CD4-positive, alpha-beta T cell treated with Interferon gamma for 1 hour (primary cell): ENCODE results near the gene XKR7.
"Not testable (repeated sequence)": the region's sequence is repeated elsewhere in the genome, so short reads cannot be mapped to it uniquely, and the experiment has no call there.

Experiments
- DNase-seq: peaks from one replicate; pipeline ENCODE4 v3.0.0-alpha.2; 2020

The XKR7 gene

DNA sequence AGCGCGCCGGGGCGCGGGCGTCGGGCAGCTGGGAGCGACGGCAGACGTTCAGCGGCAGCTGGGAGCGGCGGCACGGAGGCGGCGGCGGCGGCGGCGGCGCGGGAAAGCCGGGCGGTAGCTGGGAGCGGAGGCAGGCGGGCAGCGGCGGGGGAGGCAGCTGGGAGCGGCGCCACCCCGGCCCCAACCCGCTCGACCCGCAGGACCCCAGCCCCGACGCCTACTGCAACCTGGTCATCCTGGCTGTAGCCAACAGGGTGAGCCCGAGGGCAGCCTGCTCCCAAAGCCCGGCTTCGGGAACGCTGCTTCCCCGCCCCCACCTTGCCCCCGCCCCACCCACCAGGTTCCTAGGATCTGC is 51.2 kb downstream of the XKR7 start:
- DNase-seq, result no peak

DNA sequence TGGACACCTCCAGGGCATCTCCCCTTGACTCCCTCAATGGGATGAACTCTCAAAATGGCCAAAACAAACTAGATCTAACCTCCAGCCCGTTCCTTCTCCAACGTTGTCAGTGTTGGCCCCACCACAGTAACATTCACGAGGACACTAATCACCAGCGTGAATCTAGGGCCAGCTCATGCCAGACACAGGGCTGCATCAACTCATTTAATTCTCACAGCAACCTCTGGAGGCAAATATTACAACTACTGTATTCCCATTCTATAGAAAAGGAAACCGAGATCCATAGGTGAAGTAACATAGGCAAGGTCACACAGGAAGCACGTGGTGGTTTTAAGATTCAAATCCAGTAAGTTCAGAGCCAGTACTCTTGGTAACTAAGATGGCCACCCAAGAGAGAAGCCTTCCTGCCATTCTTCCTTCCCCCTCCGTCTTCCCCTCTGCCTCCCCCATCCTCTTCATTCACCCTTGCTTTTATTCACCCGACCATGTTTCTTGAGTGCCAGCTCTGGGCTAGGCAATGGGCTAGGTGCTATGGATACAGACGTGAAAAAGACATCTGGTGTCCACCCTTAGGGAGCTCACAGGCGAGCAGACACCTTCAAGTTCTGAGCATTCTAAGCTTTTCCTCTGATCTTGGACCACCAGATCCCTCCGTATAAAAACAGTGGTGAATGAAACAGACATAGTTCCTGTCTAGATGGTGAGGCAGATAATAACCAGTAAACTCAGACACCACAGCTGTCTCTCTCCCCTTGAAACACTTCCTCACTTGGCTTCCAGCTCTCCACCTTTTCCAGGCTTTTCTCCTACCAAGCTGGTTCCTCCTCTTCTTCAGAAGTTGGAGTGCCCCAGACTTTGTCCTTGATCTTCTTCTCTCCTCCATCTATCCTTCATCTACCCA is 51.9 kb downstream of the XKR7 start:
- no peak for DNase-seq

DNA sequence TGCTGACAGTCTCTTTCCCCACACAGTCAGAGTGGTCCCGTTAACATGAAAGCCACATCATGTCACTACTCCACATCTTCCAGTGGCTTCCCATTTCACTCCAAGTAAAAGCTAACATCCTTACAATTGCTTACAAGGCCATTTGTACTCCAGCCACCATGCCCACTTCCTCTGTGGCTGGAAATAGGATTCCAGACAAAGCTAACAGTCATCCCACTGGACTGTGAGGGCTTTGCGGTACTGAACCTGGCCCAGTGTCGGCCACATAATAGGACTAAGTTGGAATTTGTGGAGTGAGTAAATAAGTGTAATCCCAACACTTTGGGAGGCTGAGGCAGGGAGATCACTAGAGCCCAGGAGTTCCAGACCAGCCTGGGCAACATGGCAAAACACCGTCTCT is 53.1 kb downstream of the XKR7 start:
- DNase-seq, result no peak

DNA sequence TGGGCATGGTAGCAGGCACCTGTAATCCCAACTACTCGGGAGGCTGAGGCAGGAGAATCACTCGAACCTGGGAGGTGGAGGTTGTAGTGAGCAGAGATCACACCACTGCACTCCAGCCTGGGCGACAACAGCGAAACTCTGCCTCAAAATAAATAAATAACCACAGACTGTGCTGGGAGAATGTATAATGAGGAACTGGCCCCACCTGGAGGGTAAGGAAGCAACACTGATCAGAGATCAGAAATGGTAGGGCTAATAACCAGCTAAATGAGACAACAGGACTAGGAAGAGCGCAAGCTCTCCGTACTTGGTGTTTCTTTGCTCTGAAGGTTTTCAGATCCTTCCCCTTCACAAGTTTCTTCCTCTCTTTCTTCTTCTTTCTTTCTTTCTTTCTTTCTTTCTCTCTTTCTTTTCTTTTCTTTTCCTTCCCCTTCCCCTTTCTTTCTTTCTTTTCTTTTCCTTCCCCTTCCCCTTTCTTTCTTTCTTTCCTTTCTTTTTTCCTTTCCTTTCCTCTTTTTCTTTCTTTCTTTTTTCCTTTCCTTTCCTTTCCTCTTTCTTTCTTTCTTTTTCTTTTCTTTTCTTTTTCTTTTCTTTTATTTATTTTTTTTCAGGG is 56.8 kb downstream of the XKR7 start:
- no peak for DNase-seq

DNA sequence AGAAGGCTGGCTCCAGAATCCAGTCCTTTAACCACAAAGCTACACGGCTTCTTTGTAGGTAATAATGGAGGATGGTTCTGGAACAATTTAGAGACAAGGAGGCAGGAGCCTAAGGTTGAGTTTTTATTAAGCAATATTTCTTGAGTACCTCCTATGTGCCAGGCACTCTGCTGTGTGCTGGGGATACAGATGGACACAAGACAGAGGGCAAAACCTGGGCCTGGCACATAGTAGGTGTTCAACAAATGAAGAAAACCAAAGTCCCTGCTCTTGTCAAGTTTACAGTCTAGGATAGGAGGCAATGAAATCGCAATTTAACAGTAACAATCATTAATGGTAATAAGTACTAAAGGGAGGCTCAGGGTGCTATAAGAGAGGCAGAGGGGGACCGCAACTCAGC is 59.7 kb downstream of the XKR7 start:
- DNase-seq, result no peak

DNA sequence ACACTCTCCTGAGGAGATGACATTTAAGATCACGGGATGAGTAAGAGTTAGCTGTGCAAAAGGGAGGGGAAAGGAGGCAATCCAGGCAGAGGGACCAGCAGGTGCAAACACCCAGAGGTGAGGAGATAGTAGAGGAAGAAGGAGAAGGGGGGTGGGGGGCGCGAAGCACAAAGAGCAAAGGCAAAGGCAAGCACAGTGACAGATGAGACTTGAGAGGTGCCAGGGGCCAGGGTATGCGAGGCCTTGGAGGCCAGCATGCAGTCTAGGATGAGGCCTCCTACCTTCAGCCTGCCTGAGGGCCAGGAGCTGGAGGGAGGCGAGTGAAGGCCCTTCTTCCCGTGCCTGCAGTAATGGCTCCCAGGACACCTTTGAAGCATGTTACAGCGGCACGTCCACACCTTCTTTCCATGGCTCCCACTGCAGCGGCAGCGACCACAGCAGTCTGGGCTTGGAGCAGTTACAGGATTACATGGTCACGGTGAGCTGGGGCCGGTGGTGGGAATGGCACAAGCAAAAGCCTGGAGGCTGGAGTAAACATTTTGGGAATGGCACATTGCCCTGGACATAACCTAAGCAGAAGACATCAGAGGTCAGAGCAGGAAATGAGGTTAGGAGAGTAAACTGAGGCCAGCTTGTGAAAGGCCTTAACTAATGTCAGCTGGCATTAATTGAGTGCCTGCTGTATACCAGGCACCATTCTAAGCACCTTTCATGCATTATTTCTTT is 60.9 kb downstream of the XKR7 start:
- DNase-seq, result no peak

DNA sequence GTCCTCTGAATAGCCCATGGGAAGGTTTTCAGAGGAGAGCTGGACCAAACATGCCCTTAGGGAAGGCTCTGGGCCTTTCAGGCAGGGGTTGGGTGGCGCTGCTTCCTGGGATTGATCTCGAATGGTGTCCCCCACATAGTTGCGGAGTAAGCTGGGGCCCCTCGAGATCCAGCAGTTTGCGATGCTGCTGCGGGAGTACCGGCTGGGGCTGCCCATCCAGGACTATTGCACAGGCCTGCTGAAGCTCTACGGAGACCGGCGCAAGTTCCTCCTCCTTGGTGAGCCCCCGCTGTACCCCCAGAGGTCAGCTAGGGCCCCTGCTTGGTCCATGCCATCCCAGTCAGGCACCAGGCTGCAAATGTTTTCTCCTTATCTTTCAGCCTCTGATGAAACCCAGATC is 61.6 kb downstream of the XKR7 start:
- no peak for DNase-seq

DNA sequence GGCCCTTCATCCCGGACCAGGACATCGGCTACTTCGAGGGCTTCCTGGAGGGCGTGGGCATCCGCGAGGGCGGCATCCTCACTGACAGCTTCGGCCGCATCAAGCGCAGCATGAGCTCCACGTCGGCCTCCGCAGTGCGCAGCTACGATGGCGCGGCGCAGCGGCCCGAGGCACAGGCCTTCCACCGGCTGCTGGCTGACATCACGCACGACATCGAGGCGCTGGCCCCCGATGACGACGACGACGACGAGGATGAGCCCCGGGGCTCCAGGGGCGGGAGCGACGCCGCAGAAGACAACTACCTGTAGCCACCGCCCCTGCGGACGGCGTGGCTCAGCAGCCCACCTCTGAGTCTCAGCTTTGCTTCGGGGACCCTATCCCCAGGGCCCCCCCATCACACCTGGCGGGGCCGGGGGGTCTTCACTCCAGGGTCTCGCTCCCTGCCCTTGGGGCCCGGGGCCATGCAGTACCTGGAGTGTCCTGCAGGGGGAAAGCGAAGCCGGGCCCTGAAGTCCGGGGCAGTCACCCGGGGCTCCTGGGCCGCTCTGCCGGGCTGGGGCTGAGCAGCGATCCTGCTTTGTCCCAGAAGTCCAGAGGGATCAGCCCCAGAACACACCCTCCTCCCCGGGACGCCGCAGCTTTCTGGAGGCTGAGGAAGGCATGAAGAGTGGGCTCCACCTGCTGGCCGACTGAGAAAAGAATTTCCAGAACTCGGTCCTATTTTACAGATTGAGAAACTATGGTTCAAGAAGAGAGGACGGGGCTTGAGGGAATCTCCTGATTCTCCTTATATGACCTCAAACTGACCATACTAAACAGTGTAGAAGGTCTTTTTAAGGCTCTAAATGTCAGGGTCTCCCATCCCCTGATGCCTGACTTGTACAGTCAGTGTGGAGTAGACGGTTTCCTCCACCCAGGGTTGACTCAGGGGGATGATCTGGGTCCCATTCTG is 63.3 kb downstream of the XKR7 start:
- DNase-seq, result peak; percentile 34

DNA sequence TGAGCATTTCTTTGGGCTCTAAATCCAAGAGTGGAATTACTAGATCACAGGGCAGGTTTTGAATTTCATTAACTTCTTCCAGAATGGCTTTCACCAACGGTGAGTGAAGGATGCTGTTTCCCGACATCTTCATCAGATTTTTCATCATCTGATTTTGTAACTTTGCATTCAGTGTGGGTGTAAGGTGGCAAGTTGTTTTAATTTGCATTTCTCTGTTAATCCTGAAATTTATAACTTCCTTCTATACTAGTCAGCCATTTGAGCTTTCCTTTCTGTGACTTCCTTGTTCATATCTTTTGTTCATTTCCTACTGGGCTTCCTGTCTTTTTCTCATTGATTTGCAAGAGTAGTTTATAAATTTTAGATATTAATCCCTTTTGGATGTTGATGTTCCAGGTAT is 65.4 kb downstream of the XKR7 start:
- no peak for DNase-seq

DNA sequence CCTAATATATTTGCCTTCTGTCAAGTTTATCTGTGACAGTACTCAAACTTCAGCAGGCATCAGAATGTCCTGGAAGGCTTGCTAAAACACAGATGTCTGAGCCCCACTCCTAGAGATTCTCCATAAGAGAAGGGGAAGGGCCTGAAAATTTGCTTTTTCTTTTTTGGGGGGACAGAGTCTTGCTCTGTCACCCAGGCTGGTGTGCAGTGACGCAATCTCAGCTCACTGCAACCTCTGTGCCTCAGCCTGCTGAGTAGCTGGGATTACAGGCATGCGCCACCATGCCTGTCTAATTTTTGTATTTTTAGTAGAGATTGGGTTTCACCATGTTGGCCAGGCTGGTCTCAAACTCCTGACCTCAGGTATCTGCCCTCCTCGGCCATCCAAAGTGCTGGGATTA is 65.8 kb downstream of the XKR7 start:
- not testable (repeated sequence) for DNase-seq

DNA sequence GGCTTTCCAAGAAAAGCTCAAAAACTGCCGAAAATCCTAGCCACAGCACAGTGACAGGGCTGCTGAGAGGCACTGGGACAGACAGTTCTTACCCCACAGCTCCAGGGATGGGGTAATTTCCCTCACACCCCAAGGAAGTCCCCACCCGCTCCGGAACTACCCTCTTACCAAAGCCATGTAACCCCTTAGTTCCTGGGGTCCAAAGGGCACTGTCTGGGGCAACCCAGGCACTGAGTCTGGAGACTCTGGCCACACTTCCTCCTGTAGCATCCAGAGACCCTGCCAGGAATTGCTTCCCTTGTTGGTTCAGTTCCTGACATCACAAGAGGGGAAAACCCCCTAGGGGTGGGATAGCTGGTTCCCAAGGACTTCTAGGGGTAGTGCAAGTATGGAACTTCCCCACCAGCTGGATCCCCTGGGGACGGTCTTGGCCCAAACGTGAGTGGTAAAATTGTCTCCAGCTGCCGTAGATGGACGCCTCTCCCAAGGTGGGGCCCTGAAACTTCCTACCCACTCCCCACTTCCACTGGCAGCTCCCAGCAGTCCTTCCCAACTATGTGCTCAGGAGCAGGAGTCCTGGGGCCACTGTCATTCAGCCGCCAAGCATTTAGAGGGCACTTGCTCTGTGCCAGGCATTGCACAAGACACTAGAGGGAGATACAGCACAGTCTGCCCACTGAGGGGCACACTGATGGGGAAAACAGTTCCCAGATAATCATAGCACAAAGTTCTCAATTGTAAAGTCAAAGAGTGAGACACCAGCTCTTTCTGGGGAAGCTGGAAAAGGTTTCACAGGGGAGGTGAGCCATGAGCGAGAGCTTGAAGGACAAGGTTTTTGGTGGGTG is 66.9 kb downstream of the XKR7 start:
- DNase-seq, result peak; percentile 77

DNA sequence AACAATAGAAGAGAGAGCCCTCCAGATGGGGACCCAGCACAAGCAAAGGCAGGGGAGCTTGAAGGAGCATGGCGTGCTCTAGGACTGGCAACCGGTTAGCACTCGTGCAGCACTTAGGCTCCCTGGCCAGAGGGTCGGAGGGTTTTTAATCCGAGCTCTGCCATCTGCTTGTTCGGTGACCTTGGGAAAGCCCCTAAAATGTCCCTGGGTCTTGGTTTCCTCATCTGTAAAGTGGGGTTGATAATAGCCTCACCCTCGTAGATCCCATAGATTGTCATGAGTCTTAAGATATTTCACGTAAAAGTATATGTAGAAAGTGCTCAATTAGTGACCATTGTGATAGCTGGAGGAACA is 67.5 kb downstream of the XKR7 start:
- no peak for DNase-seq

DNA sequence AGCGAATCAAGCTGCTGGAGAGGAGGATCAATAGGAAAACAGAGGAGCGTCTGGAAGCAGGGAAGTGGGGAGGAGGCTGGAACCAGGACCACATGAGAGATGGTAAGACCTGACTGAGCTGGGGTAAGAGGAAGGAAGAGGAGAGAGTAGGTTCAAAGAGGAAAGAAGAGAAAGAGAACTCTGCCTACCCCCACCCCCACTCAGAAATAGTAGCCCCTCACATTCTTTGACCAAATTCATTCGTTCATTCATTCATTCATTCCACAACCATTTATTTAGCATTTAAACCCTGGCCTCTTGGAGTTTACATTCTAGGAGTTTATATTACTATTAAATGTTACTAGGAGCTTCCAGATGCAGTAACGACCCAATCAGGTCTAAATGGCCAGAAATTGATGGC is 68.3 kb downstream of the XKR7 start:
- no peak for DNase-seq

DNA sequence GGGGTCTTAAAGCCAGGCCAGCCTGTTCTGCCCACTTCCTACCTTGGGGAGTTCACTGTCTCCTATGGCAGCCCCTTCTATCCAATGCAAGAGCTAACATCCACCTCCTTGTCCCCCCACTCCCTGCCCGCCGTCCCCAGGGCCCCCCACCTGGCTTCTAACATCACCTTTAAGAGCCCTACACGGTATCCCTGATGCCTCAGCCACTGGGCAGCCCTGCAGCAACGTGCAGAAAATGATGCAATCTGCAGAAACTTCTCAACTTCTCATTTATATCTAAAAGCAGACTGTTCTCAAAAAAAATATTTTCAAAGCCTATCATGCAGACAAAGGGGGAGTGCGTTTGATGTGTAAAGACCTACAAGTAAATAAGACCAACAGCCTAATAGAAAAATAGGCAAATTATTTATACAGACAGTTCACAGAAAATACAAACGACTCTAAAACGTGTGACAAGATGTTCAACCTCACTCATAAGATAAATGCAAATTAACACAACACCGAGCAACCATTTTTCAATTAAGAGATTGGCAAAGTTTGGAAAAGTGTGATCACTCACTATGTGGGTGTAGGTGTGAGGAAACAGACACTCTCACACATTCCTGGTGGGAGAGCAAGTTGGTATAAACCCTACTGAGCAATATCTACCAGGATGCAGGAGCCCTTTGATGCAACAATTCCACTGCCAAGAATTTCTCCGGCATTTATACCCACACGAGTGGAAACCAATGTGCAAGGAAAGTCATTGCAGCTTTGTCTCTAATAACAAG is 69.0 kb downstream of the XKR7 start:
- no peak for DNase-seq

DNA sequence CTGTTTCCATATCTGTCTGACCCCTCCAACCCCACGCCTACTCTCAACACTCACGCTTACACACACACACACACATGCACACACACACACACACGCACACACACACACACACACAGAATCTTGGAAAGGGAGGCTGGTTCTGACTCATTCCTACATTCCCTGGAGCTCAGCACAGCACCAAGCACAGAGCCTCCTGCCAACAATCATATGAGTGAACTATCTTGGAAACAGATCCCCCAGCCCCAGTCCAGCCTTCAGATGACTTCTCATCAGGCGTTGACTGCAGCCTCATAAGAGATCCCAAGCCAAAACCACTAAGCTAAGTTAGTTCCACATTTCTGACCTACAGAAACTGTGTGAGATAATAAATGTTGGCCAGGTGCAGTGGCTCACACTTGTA is 70.0 kb downstream of the XKR7 start:
- DNase-seq, result no peak

DNA sequence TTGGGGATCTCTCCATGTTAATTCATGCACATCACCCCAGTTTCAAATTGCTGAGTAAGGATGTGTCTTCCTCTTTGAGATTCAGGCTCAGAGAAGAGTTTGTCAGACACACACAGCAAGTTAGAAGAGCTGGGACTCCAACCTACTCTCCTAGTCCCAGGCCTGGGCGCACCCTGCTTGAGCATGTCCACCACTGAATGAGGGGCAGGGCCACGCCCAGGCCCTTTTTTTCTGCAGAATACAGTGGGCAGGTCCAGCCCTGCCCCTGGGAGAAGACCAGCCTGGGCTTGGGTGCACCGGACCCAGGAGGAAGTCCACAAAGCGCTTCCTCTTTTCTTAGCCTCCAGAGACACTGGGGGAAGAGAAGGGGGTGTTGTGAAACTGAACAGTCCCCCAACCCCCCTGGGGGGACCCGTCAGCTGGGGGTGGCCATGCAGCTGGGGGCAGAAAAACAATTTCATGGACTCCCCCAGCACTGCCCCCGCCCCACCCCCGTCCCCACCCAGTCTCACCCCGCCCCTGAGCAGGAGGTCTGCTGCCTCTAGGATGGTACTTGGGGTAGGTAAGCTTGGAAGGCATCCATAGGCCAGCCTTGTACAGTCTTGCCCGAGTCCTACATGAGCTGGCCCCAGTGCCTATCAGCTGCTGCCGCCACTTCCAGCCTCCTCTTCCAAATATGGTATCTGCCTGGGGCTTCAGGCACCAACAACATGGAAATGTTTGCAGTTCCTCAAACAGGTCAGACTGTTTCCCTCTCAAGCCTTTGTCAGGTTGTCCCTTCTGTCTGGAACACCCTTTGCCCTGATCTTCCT is 72.4 kb downstream of the XKR7 start:
- peak; percentile 76 for DNase-seq

DNA sequence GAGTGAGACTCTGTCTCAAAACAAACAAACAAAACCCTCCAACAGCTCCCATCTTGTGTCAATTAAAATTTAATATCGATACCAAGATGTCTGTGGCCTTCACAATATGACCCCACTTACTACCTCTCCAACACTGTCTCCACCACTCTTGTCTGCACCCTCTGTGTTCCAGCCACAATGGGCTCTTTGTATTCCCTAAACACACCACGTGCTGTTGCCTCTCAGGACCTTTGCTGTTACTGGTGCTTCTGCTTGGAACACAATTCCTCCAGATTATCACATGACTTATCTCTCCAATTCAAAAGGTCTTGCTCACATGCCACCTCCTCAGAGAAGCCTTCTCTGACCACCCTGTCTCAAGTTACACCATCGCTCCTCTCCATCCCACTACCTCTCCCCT is 78.0 kb downstream of the XKR7 start:
- DNase-seq, result no peak

DNA sequence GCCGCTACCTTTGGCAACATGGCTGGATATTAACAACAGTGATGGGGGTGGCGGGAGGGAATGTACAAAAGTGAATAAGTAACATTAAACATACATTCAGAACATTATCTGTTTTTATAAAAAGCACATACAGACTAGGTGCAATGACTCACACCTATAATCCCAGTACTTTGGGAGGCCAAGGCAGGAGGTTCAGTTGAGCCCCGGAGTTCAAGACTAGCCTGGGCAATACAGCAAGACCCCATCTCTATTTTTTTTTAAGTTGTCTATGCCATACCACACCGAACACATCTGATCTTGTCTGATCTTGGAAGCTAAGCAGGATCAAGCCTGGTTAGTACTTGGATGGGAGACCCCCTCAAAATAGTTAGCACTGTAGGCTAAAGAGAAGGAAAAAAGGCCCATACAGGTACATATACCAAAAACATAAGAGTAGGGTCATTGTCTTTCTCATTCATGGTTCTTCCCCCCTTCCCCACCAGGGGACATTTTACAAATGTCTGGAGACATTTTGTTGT is 82.4 kb downstream of the XKR7 start:
- DNase-seq, result no peak

DNA sequence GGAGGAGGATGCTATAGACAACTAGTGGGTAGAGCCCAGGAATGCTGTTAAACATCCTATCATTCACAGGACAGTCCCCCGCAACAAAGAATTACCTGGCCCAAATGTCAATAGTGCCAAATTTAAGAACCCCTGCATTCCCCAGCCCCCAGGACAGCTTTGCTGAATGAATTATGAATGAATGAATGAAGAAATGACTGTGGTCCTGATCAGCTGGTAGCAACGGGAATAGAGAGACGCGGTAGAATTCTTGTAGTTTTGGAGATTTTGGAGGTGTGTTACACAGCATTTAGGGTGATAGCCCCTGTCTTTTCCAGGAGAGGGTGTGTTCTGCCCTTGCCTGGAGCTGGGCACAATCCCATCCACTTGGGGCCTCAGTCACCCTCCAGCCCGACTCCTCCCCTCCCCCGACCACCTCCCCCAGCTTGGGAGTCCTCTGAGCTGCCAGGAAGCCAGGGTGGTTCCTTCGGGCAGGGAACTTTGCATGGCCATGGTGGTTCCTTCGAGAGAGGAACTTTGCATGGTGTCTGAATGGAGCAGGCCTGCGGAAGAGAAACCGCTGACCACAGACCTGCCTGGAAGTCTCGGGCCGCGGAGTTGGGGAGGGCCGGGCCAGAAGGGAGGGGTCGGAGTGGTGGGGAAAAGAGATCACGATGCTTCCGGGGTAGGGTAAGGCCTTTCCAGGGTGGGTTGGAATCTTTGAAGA is 83.1 kb downstream of the XKR7 start:
- DNase-seq, result peak; percentile 60
